ENCODE results near the gene MEI4. TPM values are rescaled to one million over a fixed set of nuclear protein-coding genes. Genes with fewer than 3 reads are reported as not detected.

Gene MEI4
- total and polyA plus RNA-seq, 10 of the 15 experiments (the other 5 are each of a cell fraction or from before 2014, with no cell fraction given) = 0.03 to 0.04 (median 0.03) TPM; not detected in 7

- TF ChIP-seq E2F8 (IDR thresholded peaks at IDR 0.05; ENCODE audit: low read depth, partially characterized antibody) (no peak), EZH2 (IDR thresholded peaks at IDR 0.05; ENCODE audit: borderline replicate concordance, control insufficient read depth, low read depth, low read length) (no peak), BMI1 (IDR thresholded peaks at IDR 0.05; ENCODE audit: borderline replicate concordance) (no peak)
These were observed 121.6 kb downstream of the MEI4 start (continued) for GRCh38 chr6:77774457-77774856.

- Histone ChIP-seq H3K9me3 (replicated peaks; ENCODE audit: control insufficient read depth, insufficient read depth, low read length) (no peaks in the 10 kb centered on the region), H3K79me2 (ENCODE audit: control insufficient read depth, insufficient read depth, low read length) (no peaks in the 10 kb centered on the region), H3K27ac (ENCODE audit: control insufficient read depth, insufficient read depth) (no peak overlapping the region), H4K20me1 (ENCODE audit: control insufficient read depth, insufficient read depth) (no peaks in the 10 kb centered on the region), H2AFZ (ENCODE audit: control insufficient read depth, low read depth, low read length) (no peak overlapping the region), H3K4me1 (ENCODE audit: control insufficient read depth, insufficient read depth, low read length) (no peaks in the 10 kb centered on the region), H3K9ac (ENCODE audit: control insufficient read depth, insufficient read depth, low read length) (no peak overlapping the region), H3K4me3 (no peak overlapping the region), H3K27me3 (replicated peaks in 1 of 2; ENCODE audit: control insufficient read depth in 2 of 2, insufficient read depth in 2 of 2, low read length in 1 of 2) (no peaks in the 10 kb centered on the region), H3K4me2 (ENCODE audit: control insufficient read depth, insufficient read depth) (no peak overlapping the region), H3K36me3 (ENCODE audit: control insufficient read depth in 2 of 2, insufficient read depth in 2 of 2, low read length in 1 of 2) (no peaks in the 10 kb centered on the region)
- in situ Hi-C loops (cut with MboI) = no loop called here
- SMC1A ChIA-PET (ENCODE audit: uncharacterized antibody, unreplicated experiment) = no interaction called here
- FAIRE-seq = no peak
- WGBS (ENCODE audit: insufficient coverage, insufficient replicate concordance, low lambda C conversion rate, missing lambda C conversion rate) = 0% methylated on average over 1 of the region's 1 CpG
- DNase-seq (ENCODE audit: low read depth, low spot score) = no peak
- BruUV-seq (replicated peaks) = no TSS peak
- no peak for ATAC-seq
- CTCF ChIA-PET = interaction anchor here (0.7 kb wide), 1 partner anchor 11 kb away, joined by 3 read pairs; no protein-coding TSS in a partner anchor
- POLR2A ChIA-PET = no interaction called here
- RAD21 ChIA-PET (ENCODE audit: unreplicated experiment) = no interaction called here
- intact Hi-C loops (cut with micrococcal nuclease; ENCODE audit: unreplicated experiment) = no loop called here
- no peak for TF ChIP-seq ZNF207 (IDR thresholded peaks at IDR 0.05; ENCODE audit: borderline replicate concordance)
- TF ChIP-seq RBBP5 (conservative IDR thresholded peaks at IDR 0.05) = no peak
- TF ChIP-seq HSF1 (IDR thresholded peaks at IDR 0.05; ENCODE audit: low read depth, low read length) = no peak
- no peak for TF ChIP-seq ETV6 (conservative IDR thresholded peaks at IDR 0.05 in 1 of 2, IDR thresholded peaks at IDR 0.05 in 1 of 2; ENCODE audit: borderline replicate concordance in 1 of 2, low read depth in 1 of 2)
- TF ChIP-seq SRF (IDR thresholded peaks at IDR 0.05; ENCODE audit: low read depth in 2 of 2, low read length in 2 of 2) = no peak
- no peak for TF ChIP-seq E4F1 (IDR thresholded peaks at IDR 0.05; ENCODE audit: borderline replicate concordance, partially characterized antibody)
- no peak for TF ChIP-seq TCF3 (IDR thresholded peaks at IDR 0.05; ENCODE audit: borderline replicate concordance, insufficient read depth, low read depth, low read length)
- no peak for TF ChIP-seq ELK1 (IDR thresholded peaks at IDR 0.05; ENCODE audit: low read depth, low read length)
- TF ChIP-seq CHD4 (IDR thresholded peaks at IDR 0.05) = no peak
- TF ChIP-seq ATF3 (IDR thresholded peaks at IDR 0.05; ENCODE audit: borderline replicate concordance, extremely low read depth, low read depth, low read length) = no peak
- TF ChIP-seq GATAD2B (conservative IDR thresholded peaks at IDR 0.05; ENCODE audit: low read depth) = no peak
These were observed 123.6 kb downstream of the MEI4 start for GRCh38 chr6:77776441-77776840.

All from GM12878 (cell line).